CD4-positive, alpha-beta T cell treated with Interleukin-21 for 1 hour (primary cell): ENCODE measurements around the gene FIS1.
"Not testable (repeated sequence)": the region's sequence is repeated elsewhere in the genome, so short reads cannot be mapped to it uniquely, and the experiment has no call there.

Source experiments
- DNase-seq: peaks from one replicate; pipeline ENCODE4 v3.0.0-alpha.2; 2020

Gene FIS1

DNA sequence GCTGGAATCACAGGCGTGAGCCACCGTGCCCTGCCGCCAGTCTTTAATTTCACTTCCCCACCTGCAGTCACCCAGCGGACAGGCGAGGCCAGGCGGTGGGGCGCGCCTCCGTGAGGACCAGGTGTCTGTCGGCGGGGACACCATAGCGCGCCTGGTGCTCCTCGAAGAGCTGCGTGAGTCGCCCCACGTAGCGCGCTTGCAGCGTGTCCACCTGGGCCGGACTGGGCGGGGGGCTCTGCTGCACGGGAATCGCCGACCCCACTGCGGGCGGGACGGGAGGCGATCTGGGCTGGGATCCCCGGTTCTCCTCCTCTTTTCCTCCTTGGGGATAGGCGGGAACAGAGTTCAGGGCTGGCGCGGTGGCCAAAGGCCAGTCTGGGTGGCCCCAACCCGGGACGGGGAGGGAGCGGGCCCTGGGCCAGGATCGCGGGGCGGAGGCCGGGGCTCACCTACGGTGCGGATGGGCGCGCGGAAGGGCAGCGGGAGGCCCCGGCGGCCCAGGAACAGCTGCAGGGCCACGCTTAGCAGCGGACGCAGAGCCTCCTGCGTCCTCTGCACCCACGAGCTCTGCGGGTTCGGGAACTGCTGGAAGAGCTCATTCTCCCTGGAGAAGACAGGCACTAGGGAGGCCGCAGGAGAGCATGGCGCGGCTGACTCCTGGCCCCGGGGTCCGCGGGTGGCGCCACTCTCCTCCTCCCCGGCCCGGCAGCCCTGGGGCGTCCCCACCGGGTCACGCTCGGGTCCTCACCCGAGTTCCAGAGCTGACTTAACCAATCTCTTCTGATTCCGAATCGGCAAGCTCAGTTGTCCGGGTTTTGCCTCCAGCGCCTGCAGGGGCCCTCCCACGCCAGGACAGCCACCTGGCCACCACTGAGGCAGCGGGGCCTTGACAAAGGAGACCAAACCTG, 42.9 kb downstream of the FIS1 start:
- no peak for DNase-seq

DNA sequence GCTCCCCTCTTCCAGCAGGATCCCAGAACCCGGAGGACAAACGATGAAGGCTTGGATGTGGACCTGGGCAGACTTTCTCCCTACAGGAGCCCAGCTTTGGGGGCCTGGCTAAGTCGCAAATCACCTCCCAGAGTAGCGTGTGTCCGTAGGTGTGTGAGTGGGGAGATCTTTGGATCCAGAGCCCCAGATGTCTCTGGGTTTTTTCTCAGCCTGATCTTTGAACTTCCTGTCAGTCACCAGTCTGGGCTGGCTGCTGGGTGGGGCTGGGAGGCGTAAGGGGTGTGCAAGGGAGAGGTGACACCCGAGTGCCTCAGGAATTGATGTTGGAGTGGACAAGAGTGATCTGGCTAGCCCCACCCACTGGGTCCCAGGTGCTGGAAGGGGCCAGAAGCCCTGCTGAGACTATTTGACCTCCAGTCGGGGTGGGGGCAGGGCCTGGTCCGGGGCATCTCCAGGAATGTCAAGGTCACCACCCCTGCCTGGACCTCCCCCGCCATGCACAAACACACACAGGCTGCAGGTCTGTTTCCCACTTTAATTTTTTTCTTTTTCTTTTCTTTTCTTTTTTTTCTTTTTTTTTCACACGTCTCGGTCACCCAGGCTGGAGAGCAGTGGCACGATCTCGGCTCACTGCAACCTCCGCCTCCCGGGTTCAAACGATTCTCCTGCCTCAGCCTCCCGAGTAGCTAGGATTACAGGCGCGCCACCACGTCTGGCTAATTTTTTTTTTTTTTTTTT, 43.9 kb downstream of the FIS1 start, which contains the start of gene MOGAT3:
MOGAT3 (minus strand) TSS at position 175 of the 738 bp plus-strand sequence. CDS start 182 bp downstream, outside the sequence.
- no peak for DNase-seq

GRCh38 chr7:101200504-101200861, 44.4 kb downstream of the FIS1 start:
- DNase-seq, result no peak

- DNase-seq, result not testable (repeated sequence)
Measured at GRCh38 chr7:101199522-101199921, 45.4 kb downstream of the FIS1 start.

- no peak for DNase-seq
Measured at GRCh38 chr7:101198476-101198875, 46.4 kb downstream of the FIS1 start.

DNA sequence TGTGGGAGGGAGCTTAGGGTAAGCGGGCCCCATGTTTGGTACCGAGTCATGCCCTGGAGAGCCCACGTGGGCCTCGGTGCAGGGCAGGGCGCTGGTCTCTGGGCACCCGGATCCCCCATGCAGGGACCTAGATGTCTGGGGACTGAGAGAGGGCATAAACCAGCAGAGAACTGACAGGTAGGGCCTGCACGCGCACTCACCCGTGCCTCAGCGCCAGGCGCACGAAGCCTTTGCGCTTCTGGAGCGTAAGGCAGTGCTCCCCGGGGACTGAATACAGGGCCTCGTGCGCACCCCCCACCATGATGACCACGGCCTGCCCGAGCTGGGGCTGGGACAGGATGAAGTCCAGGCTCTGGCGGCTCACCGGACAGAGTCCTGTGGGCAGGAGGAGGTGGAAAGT, 46.9 kb downstream of the FIS1 start:
- no peak for DNase-seq

GRCh38 chr7:101195884-101196283, 49.0 kb downstream of the FIS1 start:
- no peak for DNase-seq
